ENCODE measurements around the gene NSMCE1. TPM values are rescaled to one million over a fixed set of nuclear protein-coding genes. Genes with fewer than 3 reads are reported as not detected.

The NSMCE1 gene
- total and polyA plus RNA-seq, 4 donors: 16.5 to 39.0 (median 21.7) TPM

DNA sequence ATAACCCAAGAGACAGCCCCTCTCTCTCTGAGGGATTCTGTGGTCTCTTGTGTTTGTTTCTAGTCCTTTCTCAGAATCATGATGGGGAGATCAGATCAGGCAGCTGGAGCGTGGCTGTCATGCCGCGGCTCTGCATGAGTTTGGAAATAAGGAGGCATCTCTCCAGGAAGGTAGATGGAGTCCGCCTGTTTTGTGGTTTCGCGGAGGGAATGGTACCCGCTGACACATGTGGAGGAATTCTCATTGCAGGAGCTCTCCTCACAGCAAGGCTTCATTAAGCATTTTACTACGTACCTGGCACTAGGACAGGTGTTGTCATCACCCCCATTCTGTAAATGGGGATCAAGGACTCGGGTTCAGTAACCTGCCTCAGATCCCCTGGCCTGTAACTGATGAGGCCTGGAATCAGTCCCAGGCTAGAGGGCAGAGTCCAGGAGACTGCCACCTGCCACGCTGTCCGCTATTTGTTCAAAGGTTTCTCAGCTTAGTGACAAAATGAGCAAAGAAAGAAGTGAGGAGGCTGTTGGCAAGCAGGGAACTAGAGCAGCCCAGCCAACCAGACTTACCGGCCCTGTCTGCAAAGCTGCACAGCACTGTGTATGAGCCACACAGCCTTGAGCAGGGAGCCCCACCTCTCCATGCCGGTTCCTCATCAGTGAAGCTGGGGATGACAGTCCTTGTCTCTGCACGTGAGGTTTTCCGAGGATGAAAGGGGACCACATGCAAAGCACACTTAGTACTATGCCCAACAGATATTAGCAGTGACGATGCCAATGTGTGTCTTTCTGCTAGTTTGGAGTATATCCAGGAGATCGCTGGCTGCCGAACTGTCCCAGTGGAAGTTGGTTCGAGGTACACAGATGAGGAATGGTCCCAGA lies 54.2 kb downstream of the NSMCE1 start:
- H3K9ac ChIP-seq (ENCODE audit: low read depth in 1 of 2, low read length in 2 of 2): peak overlapping the region; percentile 84 to 95

More for the DNA sequence above, 54.2 kb downstream of the NSMCE1 start:
- Histone ChIP-seq H3K9me3 (ENCODE audit: control insufficient read depth in 4 of 4, low read length in 3 of 4) (no peaks in the 10 kb centered on the region), H3K27me3 (ENCODE audit: control insufficient read depth in 4 of 4, insufficient read depth in 4 of 4, low read length in 3 of 4) (no peaks in the 10 kb centered on the region), H3K4me1 (ENCODE audit: control insufficient read depth in 4 of 4, insufficient read depth in 4 of 4, low read length in 3 of 4) (peaks cover 9 to 57% (median 37%) of the 10 kb centered on the region in 4 donors), H3K27ac (ENCODE audit: low read depth in 1 of 2, low read length in 2 of 2) (peak overlapping the region; percentile 94 to 95), H3K4me3 (ENCODE audit: low read depth in 1 of 3, low read length in 3 of 3) (peak overlapping the region; percentile 53 to 59 (median 55)), H3K36me3 (ENCODE audit: control insufficient read depth in 4 of 4, insufficient read depth in 3 of 4, low read depth in 1 of 4, low read length in 3 of 4) (peaks cover 5 to 11% (median 9%) of the 10 kb centered on the region in 4 donors)
- DNase-seq (ENCODE audit: low spot score): peak; percentile 53
- WGBS: 33% methylated on average over 19 of the region's 19 CpGs
- TF ChIP-seq EGR1 (IDR thresholded peaks at IDR 0.05; ENCODE audit: low read depth in 2 of 2) (peak in 1 of 2 donors; percentile 72), HNF4A (conservative IDR thresholded peaks at IDR 0.05) (peak; percentile 99), FOXA1 (IDR thresholded peaks at IDR 0.05) (peak; percentile 86), NR2F2 (IDR thresholded peaks at IDR 0.05) (peak; percentile 41), RAD21 (IDR thresholded peaks at IDR 0.05) (peak; percentile 35 to 53), HNF4G (IDR thresholded peaks at IDR 0.05) (peak; percentile 96), MAX (IDR thresholded peaks at IDR 0.05) (peak; percentile 93), RXRA (IDR thresholded peaks at IDR 0.05) (peak; percentile 100), YY1 (IDR thresholded peaks at IDR 0.05) (peak; percentile 83), ZBTB33 (IDR thresholded peaks at IDR 0.05) (peak; percentile 95), JUND (IDR thresholded peaks at IDR 0.05) (peak; percentile 77 to 93), GABPA (IDR thresholded peaks at IDR 0.05 in 1 of 2, conservative IDR thresholded peaks at IDR 0.05 in 1 of 2) (peak in 1 of 2 donors; percentile 55), SP1 (IDR thresholded peaks at IDR 0.05) (peak; percentile 100), FOXA2 (IDR thresholded peaks at IDR 0.05) (peak; percentile 80), TAF1 (conservative IDR thresholded peaks at IDR 0.05) (peak; percentile 91)
- TF ChIP-seq, protein P1, sequence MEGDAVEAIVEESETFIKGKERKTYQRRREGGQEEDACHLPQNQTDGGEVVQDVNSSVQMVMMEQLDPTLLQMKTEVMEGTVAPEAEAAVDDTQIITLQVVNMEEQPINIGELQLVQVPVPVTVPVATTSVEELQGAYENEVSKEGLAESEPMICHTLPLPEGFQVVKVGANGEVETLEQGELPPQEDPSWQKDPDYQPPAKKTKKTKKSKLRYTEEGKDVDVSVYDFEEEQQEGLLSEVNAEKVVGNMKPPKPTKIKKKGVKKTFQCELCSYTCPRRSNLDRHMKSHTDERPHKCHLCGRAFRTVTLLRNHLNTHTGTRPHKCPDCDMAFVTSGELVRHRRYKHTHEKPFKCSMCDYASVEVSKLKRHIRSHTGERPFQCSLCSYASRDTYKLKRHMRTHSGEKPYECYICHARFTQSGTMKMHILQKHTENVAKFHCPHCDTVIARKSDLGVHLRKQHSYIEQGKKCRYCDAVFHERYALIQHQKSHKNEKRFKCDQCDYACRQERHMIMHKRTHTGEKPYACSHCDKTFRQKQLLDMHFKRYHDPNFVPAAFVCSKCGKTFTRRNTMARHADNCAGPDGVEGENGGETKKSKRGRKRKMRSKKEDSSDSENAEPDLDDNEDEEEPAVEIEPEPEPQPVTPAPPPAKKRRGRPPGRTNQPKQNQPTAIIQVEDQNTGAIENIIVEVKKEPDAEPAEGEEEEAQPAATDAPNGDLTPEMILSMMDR (IDR thresholded peaks at IDR 0.05; ENCODE audit: low read depth, low read length, missing input control): no peak
- TF ChIP-seq, protein P2, sequence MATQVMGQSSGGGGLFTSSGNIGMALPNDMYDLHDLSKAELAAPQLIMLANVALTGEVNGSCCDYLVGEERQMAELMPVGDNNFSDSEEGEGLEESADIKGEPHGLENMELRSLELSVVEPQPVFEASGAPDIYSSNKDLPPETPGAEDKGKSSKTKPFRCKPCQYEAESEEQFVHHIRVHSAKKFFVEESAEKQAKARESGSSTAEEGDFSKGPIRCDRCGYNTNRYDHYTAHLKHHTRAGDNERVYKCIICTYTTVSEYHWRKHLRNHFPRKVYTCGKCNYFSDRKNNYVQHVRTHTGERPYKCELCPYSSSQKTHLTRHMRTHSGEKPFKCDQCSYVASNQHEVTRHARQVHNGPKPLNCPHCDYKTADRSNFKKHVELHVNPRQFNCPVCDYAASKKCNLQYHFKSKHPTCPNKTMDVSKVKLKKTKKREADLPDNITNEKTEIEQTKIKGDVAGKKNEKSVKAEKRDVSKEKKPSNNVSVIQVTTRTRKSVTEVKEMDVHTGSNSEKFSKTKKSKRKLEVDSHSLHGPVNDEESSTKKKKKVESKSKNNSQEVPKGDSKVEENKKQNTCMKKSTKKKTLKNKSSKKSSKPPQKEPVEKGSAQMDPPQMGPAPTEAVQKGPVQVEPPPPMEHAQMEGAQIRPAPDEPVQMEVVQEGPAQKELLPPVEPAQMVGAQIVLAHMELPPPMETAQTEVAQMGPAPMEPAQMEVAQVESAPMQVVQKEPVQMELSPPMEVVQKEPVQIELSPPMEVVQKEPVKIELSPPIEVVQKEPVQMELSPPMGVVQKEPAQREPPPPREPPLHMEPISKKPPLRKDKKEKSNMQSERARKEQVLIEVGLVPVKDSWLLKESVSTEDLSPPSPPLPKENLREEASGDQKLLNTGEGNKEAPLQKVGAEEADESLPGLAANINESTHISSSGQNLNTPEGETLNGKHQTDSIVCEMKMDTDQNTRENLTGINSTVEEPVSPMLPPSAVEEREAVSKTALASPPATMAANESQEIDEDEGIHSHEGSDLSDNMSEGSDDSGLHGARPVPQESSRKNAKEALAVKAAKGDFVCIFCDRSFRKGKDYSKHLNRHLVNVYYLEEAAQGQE (IDR thresholded peaks at IDR 0.05): peak; percentile 80
- TF ChIP-seq, protein P3, sequence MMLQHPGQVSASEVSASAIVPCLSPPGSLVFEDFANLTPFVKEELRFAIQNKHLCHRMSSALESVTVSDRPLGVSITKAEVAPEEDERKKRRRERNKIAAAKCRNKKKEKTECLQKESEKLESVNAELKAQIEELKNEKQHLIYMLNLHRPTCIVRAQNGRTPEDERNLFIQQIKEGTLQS (IDR thresholded peaks at IDR 0.05): peak; percentile 83
